Measurements from ENCODE around the gene TMEM63B. TPM values are rescaled to one million over a fixed set of nuclear protein-coding genes. Genes with fewer than 3 reads are reported as not detected.
"Not testable (repeated sequence)": the region's sequence is repeated elsewhere in the genome, so short reads cannot be mapped to it uniquely, and the experiment has no call there.

The TMEM63B gene
- total and polyA plus RNA-seq, 8 donors = 5.5 to 90.6 (median 21.5) TPM

DNA sequence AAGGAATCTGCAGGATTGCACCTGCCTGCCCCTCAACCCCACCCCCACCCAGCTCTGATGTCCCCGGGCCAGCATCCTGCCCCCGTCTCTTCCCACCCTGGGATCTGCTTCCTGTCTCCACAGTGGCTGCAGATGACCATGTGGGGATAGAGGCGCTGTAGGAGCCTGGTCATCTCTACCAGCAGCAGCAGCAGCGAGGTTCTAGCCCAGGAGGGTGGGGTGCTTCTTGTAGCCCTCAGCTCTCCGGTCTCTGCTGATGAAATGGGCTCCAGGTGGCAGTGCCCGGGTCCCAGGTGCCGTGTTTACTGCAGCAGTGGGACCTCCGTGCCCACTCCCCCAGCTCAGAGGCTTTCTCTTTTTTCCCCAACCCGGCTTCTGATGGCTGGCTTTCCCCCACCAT lies 56.4 kb downstream of the TMEM63B start:
- Histone ChIP-seq H3K9me3 (no peaks in the 10 kb centered on the region), H3K27me3 (peaks cover 0 to 2% (median 0%) of the 10 kb centered on the region in 3 donors), H3K27ac (no peak overlapping the region), H3K4me3 (no peak overlapping the region), H3K4me1 (peaks cover 0 to 4% (median 0%) of the 10 kb centered on the region in 4 donors), H3K36me3 (no peaks in the 10 kb centered on the region)
- TF ChIP-seq EP300 (IDR thresholded peaks at IDR 0.05) (no peak), POLR2A (IDR thresholded peaks at IDR 0.05) (no peak), POLR2AphosphoS5 (IDR thresholded peaks at IDR 0.05) (no peak)
- TF ChIP-seq, protein P1, sequence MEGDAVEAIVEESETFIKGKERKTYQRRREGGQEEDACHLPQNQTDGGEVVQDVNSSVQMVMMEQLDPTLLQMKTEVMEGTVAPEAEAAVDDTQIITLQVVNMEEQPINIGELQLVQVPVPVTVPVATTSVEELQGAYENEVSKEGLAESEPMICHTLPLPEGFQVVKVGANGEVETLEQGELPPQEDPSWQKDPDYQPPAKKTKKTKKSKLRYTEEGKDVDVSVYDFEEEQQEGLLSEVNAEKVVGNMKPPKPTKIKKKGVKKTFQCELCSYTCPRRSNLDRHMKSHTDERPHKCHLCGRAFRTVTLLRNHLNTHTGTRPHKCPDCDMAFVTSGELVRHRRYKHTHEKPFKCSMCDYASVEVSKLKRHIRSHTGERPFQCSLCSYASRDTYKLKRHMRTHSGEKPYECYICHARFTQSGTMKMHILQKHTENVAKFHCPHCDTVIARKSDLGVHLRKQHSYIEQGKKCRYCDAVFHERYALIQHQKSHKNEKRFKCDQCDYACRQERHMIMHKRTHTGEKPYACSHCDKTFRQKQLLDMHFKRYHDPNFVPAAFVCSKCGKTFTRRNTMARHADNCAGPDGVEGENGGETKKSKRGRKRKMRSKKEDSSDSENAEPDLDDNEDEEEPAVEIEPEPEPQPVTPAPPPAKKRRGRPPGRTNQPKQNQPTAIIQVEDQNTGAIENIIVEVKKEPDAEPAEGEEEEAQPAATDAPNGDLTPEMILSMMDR (IDR thresholded peaks at IDR 0.05) = no peak
- no peak for DNase-seq
- WGBS, 5 donors = 78 to 86% (median 81%) methylated on average over 8 to 9 of the region's 9 CpGs
- intact Hi-C loops (cut with DNase I; ENCODE audit: low total_unique reads) = no loop called here

DNA sequence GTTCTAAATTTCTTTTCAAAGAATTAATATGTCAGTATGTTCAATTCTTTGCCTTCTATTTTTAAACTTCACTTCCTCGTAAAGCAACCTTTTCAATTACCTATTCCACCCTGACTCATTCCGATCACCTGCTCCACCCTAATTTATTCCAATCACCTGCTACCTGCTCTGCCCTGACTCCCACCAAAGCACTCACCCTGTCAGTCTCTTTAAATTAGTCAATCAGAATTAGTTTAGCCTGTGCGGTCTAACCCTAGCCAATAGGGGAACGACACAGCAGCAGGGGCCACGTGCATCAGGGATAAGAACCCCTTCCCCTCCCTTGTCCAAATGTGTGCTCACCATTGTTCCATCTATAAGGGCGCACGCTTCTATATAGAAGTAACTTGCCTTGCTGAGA lies 58.0 kb downstream of the TMEM63B start:
- H3K36me3 ChIP-seq; H3K27me3 ChIP-seq; H3K9me3 ChIP-seq; H3K4me3 ChIP-seq; intact Hi-C loops (cut with DNase I; ENCODE audit: low total_unique reads); H3K4me1 ChIP-seq: not testable (repeated sequence)
- H3K27ac ChIP-seq = peak overlapping the region in 1 of 5 donors; percentile 14
- DNase-seq = peak in 1 of 2 donors; percentile 69
- WGBS, 5 donors = 47 to 64% (median 59%) methylated on average over 7 of the region's 7 CpGs

DNA sequence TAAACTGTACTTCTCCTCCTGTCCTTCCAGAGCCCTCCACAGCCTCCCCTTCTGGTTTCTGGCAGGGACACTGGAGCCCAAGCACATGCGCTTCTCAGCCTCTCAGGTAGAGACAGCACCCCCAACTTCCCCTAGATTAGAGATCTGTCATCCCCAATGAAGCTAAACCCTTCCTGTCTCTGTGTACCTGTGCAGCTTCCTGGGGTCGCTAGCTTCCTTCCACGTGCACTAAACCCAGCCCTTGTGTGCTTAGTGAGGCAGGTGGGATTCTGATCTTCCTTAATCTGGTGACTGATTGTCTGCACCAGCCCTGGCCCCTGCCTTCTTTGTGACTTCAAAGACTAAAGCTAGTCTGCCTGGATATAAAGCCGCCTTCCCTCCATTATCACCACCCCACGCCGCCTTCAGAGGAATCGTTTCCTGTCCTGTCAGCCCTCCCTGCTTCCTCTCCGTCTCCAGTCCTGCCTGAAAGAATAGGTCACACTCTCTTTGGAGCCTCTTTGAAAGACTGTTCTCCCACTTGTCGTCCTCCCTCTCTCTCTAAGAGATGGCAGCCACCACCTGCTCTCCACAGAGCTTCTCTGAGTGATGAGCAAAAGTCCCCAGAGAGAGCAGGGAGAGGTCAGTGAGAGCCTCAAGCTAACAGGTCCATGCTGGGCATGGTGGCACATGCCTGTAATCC lies 58.7 kb downstream of the TMEM63B start:
- peak in 1 of 2 donors; percentile 15 for DNase-seq
- Histone ChIP-seq H3K36me3 (no peaks in the 10 kb centered on the region), H3K27me3 (peaks cover 0 to 2% (median 0%) of the 10 kb centered on the region in 3 donors), H3K27ac (peak overlapping the region in 2 of 5 donors; percentile 1 to 11), H3K9me3 (no peaks in the 10 kb centered on the region), H3K4me1 (peaks cover 0 to 4% (median 0%) of the 10 kb centered on the region in 4 donors), H3K4me3 (no peak overlapping the region)
- 54 to 63% (median 55%) methylated on average over 9 of the region's 9 CpGs for WGBS, 5 donors
- intact Hi-C loops (cut with DNase I; ENCODE audit: low total_unique reads) = no loop called here
- TF ChIP-seq POLR2A (IDR thresholded peaks at IDR 0.05) (no peak), POLR2AphosphoS5 (IDR thresholded peaks at IDR 0.05) (no peak), EP300 (IDR thresholded peaks at IDR 0.05) (no peak)

- H3K27me3 ChIP-seq = peaks cover 0 to 2% (median 0%) of the 10 kb centered on the region in 3 donors
- H3K9me3 ChIP-seq = no peaks in the 10 kb centered on the region
- peak in 1 of 2 donors; percentile 6 for DNase-seq
- H3K4me3 ChIP-seq = no peak overlapping the region
- H3K4me1 ChIP-seq = peaks cover 0 to 4% (median 0%) of the 10 kb centered on the region in 4 donors
- no peaks in the 10 kb centered on the region for H3K36me3 ChIP-seq
- 74 to 85% (median 78%) methylated on average over 7 of the region's 7 CpGs for WGBS, 5 donors
- H3K27ac ChIP-seq = peak overlapping the region in 2 of 5 donors; percentile 1 to 11
- intact Hi-C loops (cut with DNase I; ENCODE audit: low total_unique reads) = no loop called here
- TF ChIP-seq POLR2AphosphoS5 (IDR thresholded peaks at IDR 0.05) (no peak), POLR2A (IDR thresholded peaks at IDR 0.05) (no peak), EP300 (IDR thresholded peaks at IDR 0.05) (no peak)
- TF ChIP-seq, protein P1 (IDR thresholded peaks at IDR 0.05) = no peak
Measured at GRCh38 chr6:44186635-44187025, 59.3 kb downstream of the TMEM63B start.

DNA sequence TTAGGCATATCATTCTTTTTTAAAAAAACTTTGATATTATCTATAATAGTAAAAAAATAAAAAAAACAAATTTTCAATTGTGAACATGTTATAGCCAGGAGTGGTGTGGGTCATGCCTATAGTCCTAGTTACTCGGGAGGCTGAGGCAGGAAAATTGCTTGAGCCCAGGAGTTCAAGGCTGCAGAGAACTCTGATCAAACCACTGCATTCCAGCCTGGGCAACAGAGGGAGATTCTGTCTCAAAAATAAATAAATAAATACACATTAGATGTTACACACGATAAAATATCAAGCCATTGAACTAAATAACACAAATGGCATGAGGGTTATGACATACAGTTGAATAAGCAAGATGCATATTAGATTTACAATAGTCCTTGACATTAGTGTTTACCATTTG lies 61.5 kb downstream of the TMEM63B start:
- Histone ChIP-seq H3K27me3 (peaks cover 0 to 2% (median 0%) of the 10 kb centered on the region in 3 donors), H3K36me3 (no peaks in the 10 kb centered on the region), H3K4me1 (peaks cover 0 to 7% (median 2%) of the 10 kb centered on the region in 4 donors), H3K4me3 (no peak overlapping the region), H3K9me3 (no peaks in the 10 kb centered on the region), H3K27ac (no peak overlapping the region)
- TF ChIP-seq EP300 (IDR thresholded peaks at IDR 0.05) = no peak
- no peak for DNase-seq
- intact Hi-C loops (cut with DNase I; ENCODE audit: low total_unique reads) = no loop called here
- WGBS, 5 donors = 71 to 83% (median 79%) methylated on average over 2 of the region's 2 CpGs

DNA sequence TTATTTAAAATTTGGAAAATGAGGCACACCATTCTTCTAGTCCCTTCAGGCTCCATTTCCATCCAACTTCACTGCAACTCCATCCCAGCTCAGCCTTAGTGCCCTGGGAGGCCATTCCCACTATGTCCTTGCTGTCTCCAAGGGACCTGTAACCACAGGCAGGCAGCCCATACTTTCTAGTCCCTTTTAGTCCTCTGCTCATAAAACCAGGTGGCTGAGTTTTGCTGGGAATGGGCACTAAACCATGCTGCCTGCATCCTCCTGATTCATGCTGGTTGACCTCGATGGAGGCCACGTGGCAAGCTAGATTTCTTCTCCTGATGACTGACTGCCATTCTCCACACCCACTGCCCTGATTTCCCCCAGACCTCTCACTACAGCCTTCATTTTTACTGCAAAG lies 61.9 kb downstream of the TMEM63B start:
- TF ChIP-seq POLR2AphosphoS5 (IDR thresholded peaks at IDR 0.05) (no peak), POLR2A (IDR thresholded peaks at IDR 0.05) (no peak), EP300 (IDR thresholded peaks at IDR 0.05) (no peak)
- TF ChIP-seq, protein P1 (IDR thresholded peaks at IDR 0.05) = no peak
- no peak for DNase-seq
- 52 to 74% (median 67%) methylated on average over 2 of the region's 2 CpGs for WGBS, 5 donors
- Histone ChIP-seq H3K9me3 (no peaks in the 10 kb centered on the region), H3K4me3 (no peak overlapping the region), H3K27ac (no peak overlapping the region), H3K4me1 (peaks cover 0 to 7% (median 2%) of the 10 kb centered on the region in 4 donors), H3K27me3 (peaks cover 0 to 2% (median 0%) of the 10 kb centered on the region in 3 donors), H3K36me3 (no peaks in the 10 kb centered on the region)
- intact Hi-C loops (cut with DNase I; ENCODE audit: low total_unique reads) = no loop called here
